GM18526 (cell line): ENCODE measurements around the gene CCDC74A.
"Not testable (repeated sequence)": the region's sequence is repeated elsewhere in the genome, so short reads cannot be mapped to it uniquely, and the experiment has no call there.

Source experiments
- POLR2A ChIP-seq: IDR thresholded peaks from 3 replicates; pipeline ENCODE4 v1.6.1; 2011; ENCODE audit not compliant: insufficient read length; ENCODE audit errors: extremely low read depth

The CCDC74A gene

GRCh38 chr2:131527131-131528001, at the start of gene CCDC74A:
Gene CCDC74A, plus strand, starts transcription at chr2:131527888. Its CDS starts 83 bp downstream, at chr2:131527971.
- TF ChIP-seq POLR2A: not testable (repeated sequence)

- no peak for TF ChIP-seq POLR2A
Measured at GRCh38 chr2:131488306-131489205, 39.1 kb upstream of the CCDC74A start.

GRCh38 chr2:131492015-131492417, 35.7 kb upstream of the CCDC74A start, which contains the start of gene MZT2A:
Gene MZT2A, minus strand, starts transcription at chr2:131492397. Its CDS starts 21 bp downstream, at chr2:131492376.
- not testable (repeated sequence) for TF ChIP-seq POLR2A

- TF ChIP-seq POLR2A: peak; percentile 59
Measured at GRCh38 chr2:131492418-131493198, 35.1 kb upstream of the CCDC74A start.

- TF ChIP-seq POLR2A: no peak
Measured at GRCh38 chr2:131493199-131493968, 34.3 kb upstream of the CCDC74A start.

- no peak for TF ChIP-seq POLR2A
Measured at GRCh38 chr2:131509615-131510014, 18.1 kb upstream of the CCDC74A start.

GRCh38 chr2:131516011-131516410, 11.7 kb upstream of the CCDC74A start:
- TF ChIP-seq POLR2A: no peak

GRCh38 chr2:131517106-131517831, 10.4 kb upstream of the CCDC74A start:
- TF ChIP-seq POLR2A: no peak

- no peak for TF ChIP-seq POLR2A
Measured at GRCh38 chr2:131519466-131519865, 8.2 kb upstream of the CCDC74A start.

GRCh38 chr2:131520526-131520925, 7.2 kb upstream of the CCDC74A start:
- TF ChIP-seq POLR2A: no peak

GRCh38 chr2:131521961-131522781, 5.5 kb upstream of the CCDC74A start:
- no peak for TF ChIP-seq POLR2A

GRCh38 chr2:131535526-131535925, 7.8 kb downstream of the CCDC74A start:
- TF ChIP-seq POLR2A: no peak

- TF ChIP-seq POLR2A: no peak
Measured at GRCh38 chr2:131542438-131543384, 15.0 kb downstream of the CCDC74A start.
